Thoracic aorta (tissue), 2 donors: ENCODE measurements around the gene SNRPB2. TPM values are rescaled to one million over a fixed set of nuclear protein-coding genes. Genes with fewer than 3 reads are reported as not detected.

ENCODE experiments used
- ATAC-seq: fragments of 150-250 bp; one replicate; pipeline ENCODE4 v1.8.0; 2017; ENCODE audit warnings: low read depth; ENCODE audit not compliant: insufficient number of reproducible peaks, low FRiP score
- DNase-seq: peaks from one replicate; pipeline ENCODE4 v3.0.0-alpha.2; 2020; ENCODE audit warnings: low spot score
- H3K27ac ChIP-seq, 2 donors: fragments of 200-600 bp; sonication (generic); 1 replicate in 1 of 2; 2 replicates in 1 of 2; pipeline ENCODE4 v1.5.1; 2016; ENCODE audit warnings: mild to moderate bottlenecking in 2 of 2, moderate library complexity in 2 of 2
- H3K27me3 ChIP-seq: fragments of 200-600 bp; sonication (generic); replicated peaks from 2 replicates; pipeline ENCODE4 v1.6.0; 2016; ENCODE audit warnings: mild to moderate bottlenecking; ENCODE audit not compliant: insufficient read depth
- H3K36me3 ChIP-seq: fragments of 200-600 bp; sonication (generic); one replicate; pipeline ENCODE4 v1.5.1; 2016
- H3K4me1 ChIP-seq, 2 donors: fragments of 200-600 bp; sonication (generic); 1 replicate in 1 of 2; 2 replicates in 1 of 2; pipeline versions ENCODE4 v1.5.1 to v1.6.0; 2016; ENCODE audit warnings: low read depth in 2 of 2, mild to moderate bottlenecking in 1 of 2; ENCODE audit not compliant: control insufficient read depth in 1 of 2
- H3K4me3 ChIP-seq: fragments of 200-600 bp; sonication (generic); 2 replicates; pipeline ENCODE4 v1.5.1; 2016; ENCODE audit warnings: mild to moderate bottlenecking
- H3K9me3 ChIP-seq: fragments of 200-600 bp; sonication (generic); 2 replicates; pipeline ENCODE4 v1.5.1; 2016
- CTCF ChIP-seq: fragments of 200-600 bp; sonication (generic); IDR thresholded peaks from one replicate; pipeline ENCODE4 v1.5.1; 2019; ENCODE audit warnings: antibody characterized with exemption
- total RNA-seq, 2 donors: library from RNA; depleted of rRNA; stranded (reverse); fragments of >200 nt; gene quantifications; one replicate each; pipeline versions ENCODE4 v1.1.0 to v1.2.3, GENCODE V29; 2016

Gene SNRPB2
- total RNA-seq, 2 donors from 2014 or later = 14.9 to 25.6 TPM

DNA sequence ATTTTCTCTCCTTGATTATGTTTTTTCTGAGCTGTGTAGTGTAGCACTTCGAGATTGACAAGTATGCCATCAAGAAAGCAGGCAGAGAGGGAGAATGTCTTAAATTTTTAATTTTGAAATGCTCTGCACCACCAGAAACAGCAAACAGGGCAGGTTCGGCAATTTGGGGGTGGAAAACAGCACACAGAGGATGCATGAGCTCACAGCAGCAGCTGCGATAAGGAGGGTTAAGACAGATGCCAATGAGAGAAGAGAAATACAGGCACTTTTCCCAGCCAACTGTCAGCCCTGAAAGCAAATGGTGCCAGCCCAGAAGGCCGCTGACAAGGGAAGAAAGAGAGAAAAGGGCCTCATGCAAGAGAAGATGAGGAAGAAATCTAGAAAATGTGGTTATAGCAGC lies 15.1 kb upstream of the SNRPB2 start:
- H3K9me3 ChIP-seq = no peaks in the 10 kb centered on the region
- H3K27me3 ChIP-seq = no peaks in the 10 kb centered on the region
- DNase-seq = no peak
- no peaks in the 10 kb centered on the region for H3K4me1 ChIP-seq
- no peak for ATAC-seq
- no peak overlapping the region for H3K27ac ChIP-seq
- H3K36me3 ChIP-seq = no peaks in the 10 kb centered on the region
- TF ChIP-seq CTCF = no peak
- H3K4me3 ChIP-seq = no peak overlapping the region

DNA sequence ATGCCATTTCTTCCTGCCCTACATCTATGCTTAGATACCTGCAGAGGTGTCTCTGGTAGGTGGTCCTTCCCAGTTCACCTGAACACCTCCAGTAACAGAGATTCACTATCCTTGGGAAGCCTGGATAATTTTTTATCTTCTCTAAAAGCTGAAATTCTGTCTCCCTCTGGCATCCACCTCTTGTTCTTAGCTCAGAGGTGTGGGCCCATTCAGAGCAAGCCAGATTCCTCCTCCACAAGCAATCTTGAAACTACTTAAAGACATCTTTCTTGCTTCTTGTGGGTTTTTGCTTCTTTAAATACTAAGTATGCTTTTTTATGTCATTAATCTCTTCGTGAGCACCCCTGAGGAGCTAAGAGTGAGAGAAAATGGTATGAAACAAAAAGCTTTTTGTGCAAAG lies 10.4 kb upstream of the SNRPB2 start:
- Histone ChIP-seq H3K27ac (no peak overlapping the region), H3K9me3 (no peaks in the 10 kb centered on the region), H3K4me1 (no peaks in the 10 kb centered on the region), H3K4me3 (no peak overlapping the region), H3K27me3 (no peaks in the 10 kb centered on the region), H3K36me3 (no peaks in the 10 kb centered on the region)
- TF ChIP-seq CTCF = no peak
- ATAC-seq (no peak), DNase-seq (no peak)

- peak overlapping the region in 1 of 2 donors; percentile 78 for H3K27ac ChIP-seq
- H3K36me3 ChIP-seq = peaks cover 4% of the 10 kb centered on the region
- DNase-seq = no peak
- H3K4me3 ChIP-seq = peak overlapping the region; percentile 99
- TF ChIP-seq CTCF = no peak
- peaks cover 10 to 12% of the 10 kb centered on the region in 2 donors for H3K4me1 ChIP-seq
- no peaks in the 10 kb centered on the region for H3K27me3 ChIP-seq
- no peak for ATAC-seq
- H3K9me3 ChIP-seq = no peaks in the 10 kb centered on the region
These were observed 746 bp upstream of the SNRPB2 start for GRCh38 chr20:16729080-16729479.

DNA sequence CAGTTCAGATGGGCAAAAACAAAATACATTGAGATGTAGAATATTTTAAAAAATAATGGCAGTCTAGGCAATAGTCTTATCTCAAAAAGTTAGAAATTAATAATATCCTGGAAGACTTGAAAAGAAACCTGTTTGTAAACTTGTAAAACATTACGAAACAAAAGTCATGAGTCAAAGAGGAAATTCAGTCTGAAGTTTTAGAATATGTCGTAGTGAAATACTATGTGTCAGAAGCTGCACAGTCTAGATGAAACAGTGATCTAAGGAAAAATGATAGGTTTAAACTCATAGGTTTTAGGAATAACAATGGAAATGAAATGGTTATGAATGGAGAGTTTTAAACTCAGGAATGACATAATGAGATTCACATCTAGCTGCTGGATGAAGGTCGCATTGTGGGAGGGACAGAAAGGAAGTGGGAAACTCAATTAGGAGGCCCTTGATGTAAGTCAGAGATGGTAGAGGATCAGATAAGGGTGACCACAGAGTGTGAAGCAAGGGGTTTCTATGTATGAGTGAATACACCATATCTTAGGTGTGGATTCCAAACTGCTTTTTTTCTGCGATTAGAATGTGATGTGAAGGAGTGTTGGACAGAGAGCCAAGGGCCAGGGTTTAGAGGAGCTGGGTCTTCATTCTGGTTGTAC lies 2.8 kb downstream of the SNRPB2 start:
- DNase-seq (no peak), ATAC-seq (no peak)
- H3K27me3 ChIP-seq = no peaks in the 10 kb centered on the region
- no peak overlapping the region for H3K4me3 ChIP-seq
- H3K27ac ChIP-seq = no peak overlapping the region
- no peak for TF ChIP-seq CTCF
- H3K36me3 ChIP-seq = peaks cover 33% of the 10 kb centered on the region
- peaks cover 10 to 12% of the 10 kb centered on the region in 2 donors for H3K4me1 ChIP-seq
- H3K9me3 ChIP-seq = no peaks in the 10 kb centered on the region

DNA sequence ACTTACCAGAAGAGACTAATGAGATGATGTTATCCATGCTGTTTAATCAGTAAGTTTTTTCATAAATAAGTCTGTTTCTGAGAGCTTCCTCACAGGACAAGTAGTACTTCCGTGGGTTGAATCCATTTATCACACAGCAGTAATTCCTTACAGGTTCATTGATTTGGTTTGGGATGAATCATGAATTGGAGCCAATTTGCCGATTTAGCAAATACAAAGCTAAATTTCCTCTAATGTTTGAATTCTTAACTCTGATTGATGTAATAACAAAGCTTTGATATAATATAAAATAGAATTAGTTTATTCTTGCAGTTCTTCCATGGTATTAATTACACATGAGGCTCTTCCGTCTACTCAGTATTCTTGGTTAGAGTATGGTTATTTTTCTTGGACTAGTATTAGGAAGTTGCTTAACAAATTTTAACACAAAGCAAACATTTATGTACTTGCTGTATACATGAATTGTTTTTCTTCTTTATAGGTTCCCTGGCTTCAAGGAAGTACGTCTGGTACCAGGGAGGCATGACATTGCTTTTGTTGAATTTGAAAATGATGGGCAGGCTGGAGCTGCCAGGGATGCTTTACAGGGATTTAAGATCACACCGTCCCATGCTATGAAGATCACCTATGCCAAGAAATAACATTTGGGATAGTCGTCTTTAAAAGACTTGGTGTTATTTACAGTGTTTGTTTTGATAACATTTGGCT lies 10.7 kb downstream of the SNRPB2 start:
- DNase-seq = no peak
- H3K36me3 ChIP-seq = peaks cover 46% of the 10 kb centered on the region
- H3K27ac ChIP-seq = no peak overlapping the region
- no peak overlapping the region for H3K4me3 ChIP-seq
- no peaks in the 10 kb centered on the region for H3K9me3 ChIP-seq
- TF ChIP-seq CTCF = no peak
- no peaks in the 10 kb centered on the region for H3K4me1 ChIP-seq
- no peaks in the 10 kb centered on the region for H3K27me3 ChIP-seq
- no peak for ATAC-seq
